Loucy (cell line): Measurements from ENCODE around the gene CAMK1D.

Source experiments
- H2AFZ ChIP-seq: fragments of 200-600 bp; sonication (generic); 2 replicates; pipeline ENCODE4 v1.6.0; 2016; ENCODE audit warnings: antibody characterized with exemption, mild to moderate bottlenecking, low read length, moderate library complexity
- H3F3A ChIP-seq: fragments of 200-600 bp; 2 replicates; pipeline ENCODE4 v1.6.0; 2016; ENCODE audit warnings: antibody characterized with exemption, low read depth, mild to moderate bottlenecking
- H3K27me3 ChIP-seq: fragments of 200-600 bp; sonication (generic); 2 replicates; pipeline ENCODE4 v1.6.1; 2014; ENCODE audit warnings: low read length, mild to moderate bottlenecking; ENCODE audit not compliant: insufficient read depth, poor library complexity, severe bottlenecking
- H3K36me3 ChIP-seq: fragments of 200-600 bp; sonication (generic); 2 replicates; pipeline ENCODE4 v1.6.1; 2016; ENCODE audit warnings: low read length; ENCODE audit not compliant: insufficient read depth
- H3K4me1 ChIP-seq: fragments of 200-600 bp; sonication (generic); 2 replicates; pipeline ENCODE4 v1.5.1; 2014; ENCODE audit warnings: low read length, mild to moderate bottlenecking; ENCODE audit not compliant: insufficient read depth, poor library complexity, severe bottlenecking
- H3K4me2 ChIP-seq: fragments of 200-600 bp; sonication (generic); 2 replicates; pipeline ENCODE4 v1.6.0; 2014; ENCODE audit warnings: antibody characterized with exemption, low read length, low read depth, mild to moderate bottlenecking; ENCODE audit not compliant: poor library complexity, severe bottlenecking
- H3K4me3 ChIP-seq: fragments of 200-600 bp; sonication (generic); 2 replicates; pipeline ENCODE4 v1.5.1; 2014; ENCODE audit warnings: low read length, mild to moderate bottlenecking, mixed read lengths; ENCODE audit not compliant: poor library complexity, severe bottlenecking
- H3K79me2 ChIP-seq: fragments of 200-600 bp; sonication (generic); 2 replicates; pipeline ENCODE4 v1.6.1; 2014; ENCODE audit warnings: low read length; ENCODE audit not compliant: insufficient read depth
- H3K9ac ChIP-seq: fragments of 200-600 bp; sonication (generic); 2 replicates; pipeline ENCODE4 v1.6.0; 2014; ENCODE audit warnings: mild to moderate bottlenecking, low read depth, low read length, moderate library complexity; ENCODE audit not compliant: poor library complexity, severe bottlenecking
- H3K9me2 ChIP-seq: fragments of 200-600 bp; sonication (generic); replicated peaks from 2 replicates; pipeline ENCODE4 v1.6.1; 2016; ENCODE audit warnings: low read depth, low read length, mixed read lengths
- H3K9me3 ChIP-seq: fragments of 200-600 bp; sonication (generic); 2 replicates; pipeline ENCODE4 v1.6.1; 2014; ENCODE audit warnings: mild to moderate bottlenecking, antibody characterized with exemption, low read length, low read depth; ENCODE audit not compliant: insufficient read depth
- H4K20me1 ChIP-seq: fragments of 200-600 bp; sonication (generic); 2 replicates; pipeline ENCODE4 v1.6.0; 2014; ENCODE audit warnings: antibody characterized with exemption, low read length, mild to moderate bottlenecking; ENCODE audit not compliant: insufficient read depth, poor library complexity, severe bottlenecking
- CTCF ChIP-seq: fragments of 200-600 bp; sonication (generic); conservative IDR thresholded peaks from 2 replicates; pipeline ENCODE4 v1.5.1; 2014; ENCODE audit warnings: mild to moderate bottlenecking, antibody characterized with exemption, low read length
- EZH2phosphoT487 ChIP-seq: fragments of 200-600 bp; IDR thresholded peaks from 2 replicates; pipeline ENCODE4 v1.6.1; 2018; ENCODE audit warnings: antibody characterized with exemption, mild to moderate bottlenecking, moderate library complexity, borderline replicate concordance

CAMK1D gene

DNA sequence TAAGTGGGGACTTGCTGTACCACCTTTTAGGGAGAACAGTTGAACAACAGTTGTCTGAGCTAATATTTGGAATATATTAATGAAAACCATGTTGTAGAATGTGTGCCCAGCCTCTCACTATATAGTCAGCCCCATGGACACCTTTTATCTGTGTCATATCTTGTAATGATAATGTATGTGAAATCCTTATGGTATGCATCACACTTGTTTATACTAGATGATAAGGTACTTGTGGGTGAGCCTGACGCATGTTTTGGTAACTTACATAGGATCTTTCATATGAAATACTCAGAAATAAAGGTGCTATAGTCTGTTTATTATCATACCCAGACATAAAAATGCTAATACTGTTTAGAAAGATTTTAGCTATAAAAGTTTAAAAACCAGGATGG is 32.8 kb downstream of the CAMK1D start:
- Histone ChIP-seq H2AFZ (no peak overlapping the region), H3K4me2 (no peak overlapping the region), H3K9me3 (peaks cover 7% of the 10 kb centered on the region; the same call in 1 of the 2 replicates), H3F3A (no peaks in the 10 kb centered on the region), H3K79me2 (no peaks in the 10 kb centered on the region), H3K36me3 (no peaks in the 10 kb centered on the region), H3K9ac (no peak overlapping the region), H4K20me1 (no peaks in the 10 kb centered on the region), H3K27me3 (no peaks in the 10 kb centered on the region), H3K9me2 (no peaks in the 10 kb centered on the region), H3K4me3 (no peak overlapping the region), H3K4me1 (no peaks in the 10 kb centered on the region)
- TF ChIP-seq EZH2phosphoT487 = no peak
- no peak for TF ChIP-seq CTCF

DNA sequence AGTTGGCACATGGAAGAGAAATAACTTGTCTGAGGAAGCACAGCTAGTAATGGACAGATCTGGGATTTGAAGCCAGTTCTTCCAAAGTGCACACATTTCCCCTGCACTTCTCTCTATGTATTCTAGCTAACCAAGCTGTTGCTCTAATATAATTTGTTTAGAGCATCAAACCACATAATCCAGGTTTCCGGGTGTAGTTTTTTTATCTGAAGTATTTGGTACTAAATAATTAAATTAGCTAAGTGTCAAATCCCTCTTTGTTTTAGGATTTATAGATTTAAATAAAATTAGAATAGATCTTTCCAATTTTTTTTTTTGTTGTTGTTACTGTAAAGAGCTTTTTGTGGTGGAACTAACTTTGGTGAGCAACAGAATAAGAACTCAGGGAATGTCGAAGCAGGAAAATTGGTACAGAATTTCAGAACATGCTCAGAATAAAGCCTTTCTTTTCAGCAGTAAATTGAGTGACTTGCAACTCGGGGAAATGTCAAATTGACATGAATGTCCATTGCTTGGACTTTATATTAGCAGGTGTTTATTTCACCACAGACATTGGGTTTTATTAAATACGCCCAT is 33.7 kb downstream of the CAMK1D start:
- H3K27me3 ChIP-seq = no peaks in the 10 kb centered on the region
- H2AFZ ChIP-seq = no peak overlapping the region
- no peak for TF ChIP-seq CTCF
- TF ChIP-seq EZH2phosphoT487 = no peak
- H3K4me2 ChIP-seq = no peak overlapping the region
- no peaks in the 10 kb centered on the region for H3K79me2 ChIP-seq
- H3F3A ChIP-seq = no peaks in the 10 kb centered on the region
- H3K4me1 ChIP-seq = no peaks in the 10 kb centered on the region
- H3K9me3 ChIP-seq = peaks cover 7% of the 10 kb centered on the region; the same call in 1 of the 2 replicates
- no peak overlapping the region for H3K4me3 ChIP-seq
- no peaks in the 10 kb centered on the region for H4K20me1 ChIP-seq
- H3K9ac ChIP-seq = no peak overlapping the region
- no peaks in the 10 kb centered on the region for H3K36me3 ChIP-seq
- no peaks in the 10 kb centered on the region for H3K9me2 ChIP-seq

DNA sequence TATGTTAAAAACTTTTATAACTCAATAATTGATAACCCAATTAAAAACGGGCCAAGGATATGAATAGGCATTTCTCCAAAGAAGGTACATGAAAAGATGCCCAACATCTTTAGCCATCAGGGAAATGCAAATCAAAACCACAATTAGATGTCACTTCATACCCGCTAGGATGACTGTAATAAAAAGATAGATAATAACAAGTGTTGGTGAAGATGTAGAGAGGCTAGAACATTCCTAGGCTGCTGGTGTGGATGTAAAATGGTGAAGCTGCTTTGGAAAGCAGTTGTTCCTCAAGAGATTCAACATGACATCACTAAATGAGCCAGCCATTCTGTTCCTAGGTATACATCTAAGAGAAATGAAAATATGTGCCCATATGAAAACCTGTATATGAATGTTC is 35.6 kb downstream of the CAMK1D start:
- Histone ChIP-seq H3K4me1 (no peaks in the 10 kb centered on the region), H3K9me2 (no peaks in the 10 kb centered on the region), H3K79me2 (no peaks in the 10 kb centered on the region), H3K27me3 (no peaks in the 10 kb centered on the region), H3K36me3 (no peaks in the 10 kb centered on the region), H4K20me1 (no peaks in the 10 kb centered on the region), H3K9me3 (peaks cover 7% of the 10 kb centered on the region; the same call in 1 of the 2 replicates), H3K4me2 (no peak overlapping the region), H3K9ac (no peak overlapping the region), H3F3A (no peaks in the 10 kb centered on the region), H2AFZ (no peak overlapping the region), H3K4me3 (no peak overlapping the region)
- TF ChIP-seq EZH2phosphoT487 (no peak), CTCF (no peak)
